ENCODE results near the gene CDON.

Gene CDON

DNA sequence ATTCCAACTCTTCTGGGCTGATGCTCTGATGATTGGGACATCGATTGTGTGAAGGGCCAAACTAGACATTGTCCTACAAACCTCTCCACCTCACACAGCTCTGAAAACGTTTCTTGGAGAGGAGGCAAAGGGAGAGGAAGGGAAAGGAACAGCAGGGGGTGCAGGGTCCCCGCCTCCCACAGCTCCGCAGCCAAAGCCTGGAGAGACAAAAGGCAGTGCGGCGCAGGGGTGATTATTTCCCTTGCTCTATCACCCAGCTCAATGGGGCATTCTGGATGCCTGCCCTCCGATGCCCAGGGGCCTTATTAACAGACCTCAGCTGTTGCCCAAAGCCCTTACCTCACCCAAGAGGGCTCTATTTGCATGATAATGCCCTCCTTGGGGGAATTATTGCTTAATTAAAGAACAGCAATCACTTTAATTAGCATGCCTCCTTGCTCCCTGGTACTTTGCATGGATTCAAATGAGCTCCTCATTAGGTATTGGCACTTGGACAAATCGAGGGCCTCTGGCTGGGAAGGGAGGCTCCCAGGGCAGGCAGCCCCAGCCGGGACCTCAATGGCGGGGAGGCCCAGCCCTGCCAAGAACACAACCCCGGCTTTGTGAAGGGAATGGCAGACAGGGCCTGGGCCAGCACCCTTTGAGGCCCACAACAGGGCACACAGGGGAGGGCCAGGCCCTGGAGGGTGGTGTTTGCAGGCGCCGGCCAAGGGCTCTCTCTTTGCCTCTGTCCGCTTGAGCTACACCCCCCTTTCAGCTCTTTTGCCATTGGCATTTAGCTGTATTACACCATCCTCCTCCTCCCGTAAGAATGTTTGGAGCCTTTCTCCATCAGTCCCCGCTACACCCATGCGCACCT, 19.8 kb upstream of the CDON start:
- DNase-seq, result no peak

DNA sequence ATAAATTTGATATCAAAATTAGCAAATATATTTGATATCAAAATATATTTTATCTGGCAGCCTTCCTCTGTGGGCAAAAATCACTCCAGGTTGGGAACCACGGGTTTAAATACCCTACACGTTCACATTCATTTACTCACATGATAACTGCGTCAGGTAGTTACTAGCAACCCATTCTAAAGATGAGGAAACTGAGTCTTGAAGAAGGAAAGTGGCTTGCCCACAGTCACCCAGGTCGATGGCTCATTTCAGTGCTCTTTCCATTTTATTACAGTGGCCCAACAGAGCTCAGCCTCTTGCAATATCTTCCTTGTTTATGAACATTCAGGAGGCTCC, 19.2 kb upstream of the CDON start:
- no peak for DNase-seq

DNA sequence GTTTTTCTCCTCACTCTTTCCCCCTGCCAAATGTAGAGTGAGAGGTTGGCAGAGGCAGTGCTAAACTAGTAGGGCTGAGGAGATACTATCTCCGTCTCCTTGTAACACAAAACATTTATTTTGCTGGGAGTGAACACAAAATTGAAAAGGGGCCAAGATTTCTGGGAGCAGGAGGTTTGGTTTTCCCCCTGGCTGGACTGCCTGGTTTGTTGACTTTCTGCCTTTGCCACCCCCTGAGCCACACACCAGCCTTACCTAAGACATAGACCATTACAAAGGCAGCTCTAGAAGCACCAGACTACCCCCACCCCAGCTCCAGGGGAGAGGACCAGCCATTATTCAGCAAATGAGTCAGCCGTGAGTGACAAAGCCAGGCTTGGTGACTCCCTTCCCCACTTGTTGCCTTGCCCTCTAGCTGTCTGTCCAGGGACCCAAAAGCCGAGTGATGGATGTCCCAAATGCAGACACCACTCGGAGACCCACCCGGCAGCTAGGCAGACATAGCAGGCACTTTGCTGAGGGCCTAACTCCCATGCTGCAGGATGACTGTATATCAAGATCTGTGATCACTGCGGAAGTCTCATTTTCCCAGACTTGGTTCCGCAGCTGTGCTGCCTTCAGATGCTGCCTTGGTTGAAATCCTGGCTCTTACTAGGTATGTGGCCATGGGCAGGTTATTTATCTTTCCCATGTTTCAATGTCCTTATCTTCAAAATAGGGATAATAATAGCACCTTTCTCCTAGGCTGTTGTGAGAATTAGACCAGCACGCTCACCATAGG, 17.7 kb upstream of the CDON start:
- DNase-seq, result no peak

DNA sequence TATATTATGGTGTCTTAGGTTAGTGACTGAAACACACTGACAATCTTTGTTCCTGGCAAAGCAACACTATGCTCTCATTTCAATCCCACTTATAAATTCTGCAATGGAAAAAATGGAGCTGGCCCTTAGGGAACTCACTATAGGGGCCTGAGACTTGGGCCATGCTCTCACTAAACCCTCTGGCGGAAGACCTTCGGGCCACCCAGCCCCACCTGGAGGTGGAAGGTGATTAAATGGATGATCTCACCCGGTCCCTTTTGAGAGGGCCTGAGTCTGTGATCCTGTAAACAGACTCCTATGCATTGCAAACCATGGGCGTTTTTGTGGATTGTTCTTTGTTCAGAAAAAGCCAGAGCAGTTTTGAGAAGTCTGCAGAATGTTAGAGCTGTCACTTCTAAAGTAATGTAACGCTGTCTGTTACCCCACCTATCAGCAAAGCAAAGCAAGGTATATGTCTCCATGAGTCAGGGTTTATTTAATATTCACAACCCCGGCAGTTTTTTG, 17.0 kb upstream of the CDON start:
- DNase-seq, result no peak

DNA sequence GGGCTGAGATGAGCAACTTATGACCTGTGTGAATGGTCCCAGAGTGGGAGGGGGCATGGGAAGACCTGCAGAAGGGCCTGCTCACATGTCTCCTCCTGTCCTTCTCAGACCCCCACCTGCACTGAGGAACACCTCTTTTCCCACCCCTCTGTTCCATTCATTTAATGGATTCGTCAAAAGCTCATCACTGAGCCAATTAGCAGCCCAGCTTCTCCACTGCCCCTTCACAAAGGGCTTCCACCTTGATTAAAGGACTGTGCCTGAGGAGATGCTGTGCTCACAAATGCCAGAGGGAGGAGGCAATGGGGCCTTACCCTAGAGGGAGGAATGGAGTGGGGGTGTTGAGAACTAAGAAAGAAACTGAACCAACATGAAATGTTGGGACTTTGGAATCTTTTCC, 14.0 kb upstream of the CDON start:
- DNase-seq, result no peak

DNA sequence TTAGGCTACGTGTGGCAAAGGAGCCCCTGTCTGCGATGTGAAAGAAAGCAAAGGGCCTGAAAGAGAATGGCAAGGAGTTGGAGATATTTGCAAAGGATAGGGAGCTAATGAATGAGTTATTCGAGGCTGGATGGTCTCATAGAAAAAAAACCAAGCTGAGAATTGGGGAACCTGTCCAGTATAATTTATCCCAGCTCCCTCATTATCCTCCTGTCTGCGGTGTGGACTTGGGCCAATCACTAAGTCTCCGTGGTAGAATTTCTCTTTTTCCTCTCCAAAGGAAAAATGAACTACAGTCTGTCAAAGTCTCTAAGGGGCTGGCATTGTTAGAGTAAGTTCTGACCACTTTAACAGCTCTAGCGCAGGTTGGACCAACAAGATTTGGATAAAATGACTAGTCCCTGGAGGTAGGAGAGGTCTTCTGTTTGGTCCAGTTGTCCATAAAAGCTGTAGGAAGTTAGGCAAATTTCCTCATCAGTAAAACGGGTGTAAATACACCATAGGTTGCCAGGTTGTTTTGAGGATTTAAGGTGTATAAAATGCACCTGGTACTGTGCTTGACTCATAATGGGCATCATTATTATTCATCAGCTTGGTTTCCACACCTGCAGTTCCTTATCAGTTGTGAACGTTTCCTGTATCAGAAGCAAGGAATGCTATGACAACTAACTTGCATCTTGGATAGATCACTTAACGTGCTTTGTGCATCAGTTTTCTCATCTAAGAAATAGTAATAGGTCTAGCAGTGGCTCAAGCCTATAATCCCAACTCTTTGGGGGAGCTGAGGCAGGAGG, 10.3 kb upstream of the CDON start:
- no peak for DNase-seq

DNA sequence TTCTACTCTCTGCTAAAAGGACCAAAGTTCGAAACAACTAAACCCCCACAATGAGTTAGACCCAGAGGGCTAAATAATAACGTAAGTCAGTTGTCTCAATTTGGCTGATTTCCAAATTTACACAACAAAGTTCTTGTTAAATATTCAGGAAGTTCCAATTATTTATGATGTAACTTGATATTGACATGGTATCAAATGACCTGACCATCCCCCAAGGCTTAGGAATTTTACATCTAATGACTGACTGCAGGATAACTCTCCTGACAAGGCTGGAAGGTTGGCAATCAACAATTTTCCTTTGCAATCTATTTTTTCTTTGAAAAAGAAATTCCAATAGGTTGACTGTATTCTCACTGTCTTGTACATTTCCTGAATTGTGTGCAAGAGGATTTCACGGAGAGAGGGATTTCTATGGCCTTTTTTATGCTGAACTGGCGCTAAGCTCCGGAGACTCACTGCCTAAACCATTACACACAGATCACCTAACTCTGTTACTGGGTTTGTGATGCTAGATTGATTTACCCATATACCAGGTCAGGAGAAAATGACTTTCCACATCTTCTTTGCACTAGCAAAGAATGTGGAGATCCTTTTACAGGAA, 9.6 kb upstream of the CDON start:
- no peak for DNase-seq

DNA sequence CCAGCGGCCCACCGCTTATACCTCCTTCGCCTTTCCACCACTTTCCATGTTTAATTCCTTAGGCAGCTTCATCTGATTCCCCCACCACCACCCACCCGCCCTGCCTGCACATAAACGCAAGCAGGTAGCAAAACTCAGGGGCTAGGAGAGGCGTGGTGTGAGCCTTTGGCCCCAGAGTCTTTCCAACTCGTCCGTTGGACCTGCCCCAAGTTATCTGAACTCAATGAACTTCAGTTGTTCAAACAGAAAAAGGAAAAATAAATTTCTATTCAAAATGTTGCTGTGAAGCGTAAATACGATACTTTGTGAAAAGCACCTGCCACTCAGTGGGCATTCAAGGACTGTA, 814 bp upstream of the CDON start:
- no peak for DNase-seq

DNA sequence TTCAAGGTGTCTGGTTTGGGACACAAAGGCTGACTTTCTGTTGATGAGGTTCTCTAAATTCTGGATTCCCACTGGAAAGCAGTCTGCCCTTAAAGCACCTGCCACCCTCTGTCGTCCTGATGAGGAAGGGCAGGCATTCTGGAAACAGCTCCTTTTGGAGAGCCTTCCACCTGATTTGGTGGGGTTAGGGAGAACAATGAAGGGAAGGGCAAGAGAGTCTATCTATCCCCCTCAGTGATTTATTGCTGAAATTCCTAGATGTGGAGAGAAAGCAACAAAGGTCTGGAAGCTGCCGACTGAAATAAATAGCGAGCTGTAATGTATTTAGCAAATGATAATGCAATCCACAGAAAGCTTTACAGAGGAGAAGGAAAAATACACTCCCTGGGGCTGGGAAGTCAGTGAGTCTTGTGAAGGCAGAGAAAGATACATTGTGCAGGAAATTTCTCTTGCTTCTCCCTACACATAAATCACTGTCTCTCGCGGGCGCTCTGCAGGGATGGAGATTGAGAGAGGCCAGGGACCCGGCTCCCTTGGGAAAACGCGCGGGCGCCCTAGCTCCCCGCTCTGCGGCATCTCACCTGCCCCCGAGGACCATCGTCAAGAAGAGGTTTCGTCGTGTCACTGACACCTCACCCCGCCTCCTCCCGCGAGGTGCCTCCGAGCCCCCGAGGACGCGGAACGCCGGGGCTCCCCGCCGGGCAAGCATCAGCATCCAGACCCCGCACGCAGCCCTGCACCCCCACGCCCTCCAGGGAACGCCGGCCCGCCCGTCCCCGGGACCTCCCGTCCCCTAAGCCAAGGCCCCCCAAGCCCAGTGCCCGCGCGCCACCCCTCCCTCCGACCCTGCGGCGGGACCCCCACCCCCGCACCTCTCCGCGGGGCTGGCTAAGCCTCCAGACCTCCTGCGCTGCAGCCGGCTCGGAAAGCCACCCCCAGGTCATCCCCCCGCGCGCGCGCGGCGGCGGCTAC, 673 bp downstream of the CDON start:
- peak in 3 of 5 donors; percentile 9 to 14 (median 11) for DNase-seq

DNA sequence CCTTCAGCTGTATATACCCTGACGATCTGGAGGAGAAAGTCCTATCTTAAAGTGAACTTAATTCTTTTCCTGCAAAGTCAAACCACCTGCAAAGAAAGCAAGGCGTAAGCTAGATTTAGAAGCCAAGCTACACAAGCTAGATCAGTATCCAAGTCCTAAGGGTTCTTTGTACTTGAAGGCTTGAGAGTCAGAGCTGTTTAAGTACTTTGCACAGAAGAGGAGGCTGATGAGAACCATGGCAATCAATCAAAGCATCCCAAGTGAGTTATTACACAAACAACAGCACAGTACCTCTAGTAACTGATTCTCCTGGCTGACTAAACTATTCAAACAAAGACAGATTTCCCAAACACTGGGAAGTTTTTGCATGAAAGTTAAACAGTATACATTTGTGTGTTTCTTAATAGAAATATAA, 1.9 kb downstream of the CDON start:
- no peak for DNase-seq

DNA sequence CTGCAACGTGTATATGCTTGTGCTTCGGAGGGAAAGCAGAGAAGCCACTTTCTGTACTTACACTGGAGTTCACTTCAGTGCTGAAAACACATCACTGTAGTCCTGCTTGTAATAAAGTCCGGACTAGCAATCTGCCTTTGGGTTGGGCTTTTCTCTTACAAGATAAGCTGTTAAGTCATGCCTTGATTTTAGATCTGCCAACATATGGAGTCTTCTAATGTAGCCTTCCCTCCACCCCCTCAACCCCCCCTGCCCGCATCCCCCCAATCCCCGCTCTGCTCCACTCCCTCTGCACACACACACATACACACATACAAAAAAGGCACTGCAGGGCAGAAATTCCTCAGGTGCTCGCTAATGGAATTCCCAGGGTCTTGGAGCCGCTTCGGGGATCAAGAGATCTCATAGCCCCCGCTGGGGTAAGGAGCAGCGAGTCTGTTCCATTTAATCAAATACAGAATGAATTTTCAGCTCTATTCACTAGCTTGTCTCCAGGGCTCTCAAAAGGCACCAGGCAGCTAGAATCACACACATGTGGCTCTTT, 3.4 kb downstream of the CDON start:
- no peak for DNase-seq

DNA sequence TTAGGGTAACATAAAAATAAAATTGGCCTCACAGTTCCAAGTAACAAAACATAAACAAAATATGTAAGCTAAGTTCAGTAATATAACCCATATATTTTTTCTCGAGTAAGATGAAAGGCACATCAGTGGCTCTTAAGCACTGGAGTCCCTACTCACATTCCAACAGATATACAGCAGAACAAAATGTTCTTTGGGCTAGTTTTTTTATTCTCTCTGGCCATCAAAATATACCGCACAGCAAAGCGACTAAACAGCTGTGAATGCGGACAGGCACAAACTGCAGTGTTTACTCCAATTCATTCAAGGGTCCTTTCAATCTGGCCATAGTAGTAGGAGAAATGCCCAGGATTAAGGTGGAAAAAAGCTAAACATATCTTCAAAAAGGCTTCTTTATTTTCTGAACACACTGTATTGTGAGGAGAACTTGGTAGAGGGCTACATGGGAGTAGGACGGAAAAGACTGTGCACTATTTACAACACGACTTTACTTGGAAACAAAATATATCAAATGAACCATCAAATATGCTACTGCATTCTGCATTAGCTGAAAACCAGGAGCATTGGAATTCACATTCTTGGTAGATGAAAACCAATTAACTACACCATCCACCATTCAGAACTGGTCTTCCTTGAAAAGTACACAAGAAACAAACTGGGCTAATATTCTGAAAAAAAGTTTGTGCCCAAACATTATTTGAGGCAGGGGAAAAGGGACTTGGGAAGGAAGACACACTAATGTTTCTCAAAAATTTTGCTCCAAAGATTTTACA, 4.4 kb downstream of the CDON start:
- no peak for DNase-seq

DNA sequence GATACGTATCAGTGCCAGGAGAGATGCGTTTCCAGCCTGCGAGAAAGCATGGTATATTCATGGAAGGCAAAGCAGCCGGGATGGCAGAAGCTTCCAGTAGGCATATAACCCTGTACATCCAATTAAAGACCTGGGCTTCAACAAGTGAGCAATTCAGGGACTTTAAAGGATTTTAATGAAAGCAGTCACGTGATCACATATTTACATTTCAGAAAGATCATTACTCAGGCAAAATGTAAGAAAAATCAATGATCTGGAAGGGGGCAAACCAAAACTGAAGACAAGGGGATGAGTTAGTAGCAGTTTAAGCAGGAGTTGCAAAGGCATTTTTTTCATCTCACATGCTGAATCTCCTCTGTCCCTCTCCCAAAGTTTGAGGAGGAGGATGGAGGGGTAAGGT, 7.8 kb downstream of the CDON start:
- DNase-seq, result no peak

DNA sequence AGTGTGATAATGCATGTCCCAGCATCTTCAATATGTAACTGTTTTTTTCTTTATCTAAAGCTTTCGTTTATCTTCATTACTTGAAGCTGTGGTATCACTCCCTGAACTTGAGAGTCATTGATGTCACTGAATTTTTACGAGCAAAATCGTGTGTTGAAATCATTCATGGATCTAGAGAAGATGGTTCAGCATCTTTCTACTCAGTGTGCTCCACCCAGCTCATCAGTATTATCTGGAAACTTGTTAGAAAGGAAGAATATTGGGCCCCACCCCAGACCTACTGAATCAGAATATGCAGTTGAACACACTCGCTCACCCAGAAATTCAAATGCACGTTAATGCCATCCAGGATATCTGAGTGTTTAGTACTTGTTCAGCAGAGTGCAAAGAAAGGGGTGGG, 8.3 kb downstream of the CDON start:
- no peak for DNase-seq

DNA sequence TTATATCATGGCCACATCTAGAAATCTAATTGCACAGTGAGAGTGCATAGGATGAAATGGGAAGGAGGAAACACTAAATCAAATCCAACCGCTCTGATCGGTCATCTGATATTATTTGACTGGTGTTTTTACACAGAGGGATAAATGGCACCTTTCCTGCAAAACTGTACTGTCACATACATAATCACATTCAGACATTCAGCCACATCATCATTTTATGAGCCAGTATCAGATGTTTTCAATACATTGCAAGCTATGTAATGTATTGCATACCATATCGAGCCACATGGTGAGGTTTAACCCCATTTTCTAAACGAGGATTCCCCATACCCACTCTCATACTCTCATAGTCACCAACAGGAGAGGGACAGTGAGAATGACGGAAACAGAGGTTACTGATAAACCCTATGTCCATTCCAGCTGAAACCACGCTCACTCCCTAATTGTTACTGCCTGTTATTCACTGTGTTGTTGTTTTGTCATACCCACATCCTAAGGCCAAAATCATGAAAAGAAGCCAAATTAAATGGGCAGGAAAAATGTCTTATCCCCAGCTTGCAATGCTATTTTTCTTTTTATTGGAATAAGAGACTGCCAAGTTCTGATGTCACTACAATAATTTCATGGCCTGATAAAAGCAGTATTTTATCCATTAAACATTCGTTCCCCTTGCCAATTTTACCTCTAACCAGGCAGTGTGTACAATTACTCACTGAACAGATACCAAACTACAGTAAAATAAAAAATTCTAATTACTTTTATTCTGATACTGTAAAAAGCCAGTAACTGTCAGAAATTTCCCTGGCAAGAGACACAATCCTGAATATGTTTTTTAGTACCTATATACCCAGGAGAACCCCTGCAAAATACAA, 9.0 kb downstream of the CDON start:
- no peak for DNase-seq

DNA sequence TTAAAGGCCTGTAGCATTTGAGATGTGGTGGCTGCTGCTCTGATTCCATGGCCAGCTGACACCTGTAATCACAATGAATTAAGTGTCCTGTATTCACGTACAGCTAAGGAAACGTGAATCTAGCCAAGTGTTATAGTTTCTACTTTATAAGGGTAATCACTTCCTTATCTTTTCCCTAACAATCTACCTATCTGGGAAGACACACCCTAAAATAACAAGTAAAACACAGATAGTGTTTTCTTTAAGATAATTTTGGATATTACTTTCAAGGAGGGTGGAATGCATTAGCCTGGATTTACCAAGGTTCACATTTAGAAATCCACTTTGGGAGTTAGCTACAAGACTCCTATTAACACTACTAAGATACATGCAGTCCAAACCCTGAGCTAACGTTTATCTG, 11.5 kb downstream of the CDON start:
- DNase-seq, result no peak

DNA sequence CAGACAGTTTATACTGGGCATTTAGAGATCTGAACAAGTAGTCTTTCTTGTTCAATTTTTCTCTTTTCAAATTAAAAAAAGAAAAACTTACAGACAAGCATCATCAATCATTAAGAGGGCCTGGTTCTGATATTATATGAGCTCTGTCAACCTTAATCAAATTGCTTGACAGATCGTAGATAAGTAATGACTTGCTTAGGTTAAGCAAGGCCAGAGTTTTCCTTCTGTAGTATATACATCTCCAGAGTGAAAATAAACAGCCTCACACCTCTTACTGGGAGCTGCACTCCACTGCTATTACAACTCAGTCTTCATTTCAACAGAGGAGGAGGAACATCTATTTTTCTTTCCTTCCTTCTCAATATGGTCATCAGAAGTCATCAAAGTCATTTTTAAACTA, 13.5 kb downstream of the CDON start:
- no peak for DNase-seq

DNA sequence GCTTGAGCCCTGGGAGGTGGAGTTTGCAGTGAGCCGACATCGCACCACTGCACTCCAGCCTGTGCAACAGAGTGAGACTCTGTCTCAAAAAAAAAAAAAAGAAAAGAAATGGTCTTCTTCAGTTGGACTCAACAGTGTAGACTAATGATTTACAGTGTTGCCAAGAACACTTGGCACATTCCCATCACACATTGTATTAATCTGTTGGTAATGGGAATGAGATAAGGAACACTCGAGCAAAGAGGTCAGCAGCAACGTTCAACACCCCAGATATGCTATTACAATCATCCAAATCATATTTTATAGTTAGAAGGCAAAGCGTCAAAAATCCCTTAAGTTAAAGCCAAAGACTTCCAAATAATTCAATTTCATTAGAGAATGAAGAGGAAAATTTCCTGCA, 14.5 kb downstream of the CDON start:
- no peak for DNase-seq

DNA sequence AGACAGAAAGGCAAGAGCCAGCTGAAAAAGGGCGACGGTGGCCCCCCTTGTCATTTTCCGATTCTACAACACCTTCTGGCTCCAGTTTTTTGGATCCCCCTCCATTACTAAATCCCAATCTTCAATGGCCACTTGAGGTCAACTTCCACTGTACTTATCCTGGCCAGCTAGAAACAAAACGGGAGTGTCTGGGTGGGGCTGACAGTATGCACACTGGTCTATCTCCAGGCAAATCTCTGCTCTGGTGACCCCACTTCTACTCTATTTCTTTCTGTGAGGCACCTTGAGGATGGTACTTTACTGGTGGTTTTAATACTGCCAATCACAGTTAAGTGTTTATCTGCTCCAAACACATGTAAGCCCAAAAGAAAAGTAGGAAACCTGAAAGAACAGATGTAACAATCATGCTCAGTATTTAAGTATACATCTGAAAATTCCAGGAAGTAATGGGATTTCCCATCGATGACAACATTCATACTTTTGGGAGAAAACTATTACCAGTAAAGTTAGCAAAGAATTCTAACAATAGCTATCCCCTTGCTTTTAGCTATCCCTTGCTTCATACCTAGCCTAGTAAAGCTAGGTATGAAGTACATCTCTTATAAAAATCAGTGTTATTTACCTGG, 16.0 kb downstream of the CDON start:
- no peak for DNase-seq
